GM18868 (cell line): ENCODE measurements around the gene MACROD2.
"Not testable (repeated sequence)": the region's sequence is repeated elsewhere in the genome, so short reads cannot be mapped to it uniquely, and the experiment has no call there.

ENCODE experiments used
- ATAC-seq: cut with Tn5 transposase; IDR thresholded peaks from one replicate; pipeline ENCODE4 v1.9.1; 2021; ENCODE audit warnings: mild to moderate bottlenecking, moderate library complexity; ENCODE audit not compliant: unreplicated experiment

MACROD2 gene

GRCh38 chr20:15992564-15992963, 1997.2 kb downstream of the MACROD2 start:
- no peak for ATAC-seq

- ATAC-seq: no peak
Observed at GRCh38 chr20:16000112-16000511, 2004.8 kb downstream of the MACROD2 start.

- no peak for ATAC-seq
Observed at GRCh38 chr20:16001286-16001685, 2006.0 kb downstream of the MACROD2 start.

- ATAC-seq: no peak
Observed at GRCh38 chr20:16003310-16003709, 2008.0 kb downstream of the MACROD2 start.

- ATAC-seq: no peak
Observed at GRCh38 chr20:16004108-16004854, 2009.0 kb downstream of the MACROD2 start.

GRCh38 chr20:16005021-16005914, 2010.0 kb downstream of the MACROD2 start:
- ATAC-seq: no peak

- no peak for ATAC-seq
Observed at GRCh38 chr20:16005915-16006493, 2010.7 kb downstream of the MACROD2 start.

- peak; percentile 94 for ATAC-seq
Observed at GRCh38 chr20:16007164-16007563, 2011.8 kb downstream of the MACROD2 start.

GRCh38 chr20:16007962-16008361, 2012.6 kb downstream of the MACROD2 start:
- ATAC-seq: no peak

GRCh38 chr20:16011056-16011455, 2015.7 kb downstream of the MACROD2 start:
- ATAC-seq: no peak

GRCh38 chr20:16011519-16011918, 2016.2 kb downstream of the MACROD2 start:
- no peak for ATAC-seq

- ATAC-seq: not testable (repeated sequence)
Observed at GRCh38 chr20:16012934-16013333, 2017.6 kb downstream of the MACROD2 start.

- ATAC-seq: no peak
Observed at GRCh38 chr20:16013631-16014030, 2018.3 kb downstream of the MACROD2 start.

- no peak for ATAC-seq
Observed at GRCh38 chr20:16014436-16014835, 2019.1 kb downstream of the MACROD2 start.

- no peak for ATAC-seq
Observed at GRCh38 chr20:16017656-16018055, 2022.3 kb downstream of the MACROD2 start.

- ATAC-seq: no peak
Observed at GRCh38 chr20:16018881-16019280, 2023.6 kb downstream of the MACROD2 start.

- no peak for ATAC-seq
Observed at GRCh38 chr20:16020971-16021370, 2025.7 kb downstream of the MACROD2 start.

GRCh38 chr20:16025084-16025483, 2029.8 kb downstream of the MACROD2 start:
- ATAC-seq: no peak

GRCh38 chr20:16027686-16028085, 2032.4 kb downstream of the MACROD2 start:
- no peak for ATAC-seq

- no peak for ATAC-seq
Observed at GRCh38 chr20:16028923-16029322, 2033.6 kb downstream of the MACROD2 start.

- ATAC-seq: no peak
Observed at GRCh38 chr20:16030253-16030652, 2034.9 kb downstream of the MACROD2 start.

- ATAC-seq: no peak
Observed at GRCh38 chr20:16035576-16035975, 2040.3 kb downstream of the MACROD2 start.
